ENCODE data around the gene DMD. TPM values are rescaled to one million over a fixed set of nuclear protein-coding genes. Genes with fewer than 3 reads are reported as not detected.

DMD gene
- total RNA-seq, 1 donor from 2014 or later, result 116 TPM

DNA sequence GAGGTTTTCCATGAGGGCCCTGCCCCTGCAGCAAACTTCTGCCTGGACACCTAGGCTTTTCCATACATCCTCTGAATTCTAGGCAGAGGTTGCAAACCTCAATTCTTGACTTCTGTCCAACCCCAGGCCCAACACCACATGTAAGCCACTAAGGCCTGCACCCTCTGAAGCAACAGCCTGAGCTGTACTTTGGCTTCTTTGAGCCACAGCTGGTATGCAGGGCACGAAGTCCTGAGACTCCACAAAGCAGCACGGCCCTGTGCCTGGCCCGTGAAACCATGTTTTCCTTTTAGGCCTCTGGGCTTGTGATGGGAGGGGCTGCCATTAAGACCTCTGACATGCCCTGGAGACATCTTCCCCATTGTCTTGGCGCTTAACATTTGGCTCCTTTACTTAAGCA lies 1411.1 kb downstream of the DMD start:
- ATAC-seq (no peak), DNase-seq (ENCODE audit: missing footprints) (no peak)
- intact Hi-C loops (cut with DNase I), result no loop called here

DNA sequence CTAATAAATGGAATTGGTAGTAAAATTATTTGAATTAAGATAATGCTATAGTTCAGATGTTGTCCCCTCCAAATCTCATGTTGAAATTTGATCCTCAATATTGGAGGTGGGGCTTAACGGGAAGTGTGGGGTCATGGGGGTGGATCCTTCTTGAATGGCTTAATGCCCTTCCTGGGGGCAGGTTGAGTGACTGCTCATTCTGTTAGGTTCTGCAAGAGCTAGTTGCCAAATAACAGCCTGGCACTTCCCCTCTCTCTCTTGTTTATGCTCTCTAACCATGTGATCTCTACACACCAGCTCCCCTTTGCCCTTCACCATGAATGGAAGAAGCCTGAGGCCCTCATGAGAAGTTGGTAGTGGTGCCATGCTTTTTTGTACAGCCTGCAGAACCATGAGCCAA lies 1414.7 kb downstream of the DMD start:
- ATAC-seq, result no peak
- no peak for DNase-seq (ENCODE audit: missing footprints)
- intact Hi-C loops (cut with DNase I), result no loop called here

DNA sequence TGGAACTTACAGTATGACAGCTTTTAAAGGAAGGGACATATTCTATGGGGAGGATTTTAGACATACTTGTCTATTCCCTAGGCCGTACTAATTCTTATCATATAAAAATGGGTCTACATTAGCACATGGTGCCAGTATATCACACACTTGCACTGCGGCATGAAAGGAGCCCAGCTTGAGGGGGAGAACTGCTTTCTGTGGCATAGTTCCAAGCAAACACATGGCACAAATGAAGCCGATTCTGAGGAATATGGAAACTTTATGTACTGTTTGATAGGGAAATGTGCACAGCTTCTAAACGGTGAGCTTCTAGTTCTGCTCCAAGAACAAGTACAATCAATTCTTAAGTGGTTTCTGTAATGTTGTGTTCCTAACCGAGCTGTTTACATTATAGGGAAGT lies 1463.9 kb downstream of the DMD start:
- intact Hi-C loops (cut with DNase I), result no loop called here
- ATAC-seq (no peak), DNase-seq (ENCODE audit: missing footprints) (no peak)

DNA sequence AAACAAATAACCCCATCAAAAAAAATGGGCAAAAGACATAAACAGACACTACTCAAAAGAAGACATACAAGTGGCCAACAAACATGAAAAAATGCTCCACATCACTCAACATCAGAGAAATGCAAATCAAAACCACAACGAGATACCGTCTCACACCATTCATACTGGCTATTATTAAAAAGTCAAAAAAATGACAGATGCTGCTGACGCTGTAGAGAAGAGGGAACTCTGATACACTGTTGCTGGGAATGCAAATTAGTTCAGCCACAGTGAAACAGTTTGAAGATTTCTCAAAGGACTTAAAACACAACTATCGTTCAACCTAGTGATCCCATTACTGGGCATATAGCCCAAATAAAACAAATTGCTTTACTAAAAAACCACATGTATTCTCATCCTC lies 1468.3 kb downstream of the DMD start:
- intact Hi-C loops (cut with DNase I), result no loop called here

DNA sequence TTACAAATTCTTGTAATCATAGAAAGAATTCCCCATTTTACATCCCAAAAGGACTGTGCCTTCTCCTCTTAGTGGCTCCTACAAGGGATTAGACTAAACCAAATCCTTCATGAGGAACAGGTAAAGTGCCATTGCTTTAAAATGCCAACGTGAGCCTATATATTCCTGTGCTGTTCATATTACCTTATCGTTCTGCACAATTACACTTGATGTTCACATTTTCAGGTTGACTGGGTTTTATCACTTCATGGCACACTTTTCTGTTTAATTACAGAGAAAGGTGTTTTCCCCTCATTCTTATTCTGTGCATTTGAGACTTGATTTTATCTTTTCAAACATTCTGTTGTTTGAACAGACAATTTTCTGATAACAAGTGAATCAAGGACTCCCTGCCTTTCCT lies 1493.9 kb downstream of the DMD start:
- no peak for ATAC-seq
- DNase-seq (ENCODE audit: missing footprints), result no peak
- intact Hi-C loops (cut with DNase I), result no loop called here

More for the DNA sequence above, 1468.3 kb downstream of the DMD start:
- DNase-seq (ENCODE audit: missing footprints), result no peak
- ATAC-seq, result no peak

DNA sequence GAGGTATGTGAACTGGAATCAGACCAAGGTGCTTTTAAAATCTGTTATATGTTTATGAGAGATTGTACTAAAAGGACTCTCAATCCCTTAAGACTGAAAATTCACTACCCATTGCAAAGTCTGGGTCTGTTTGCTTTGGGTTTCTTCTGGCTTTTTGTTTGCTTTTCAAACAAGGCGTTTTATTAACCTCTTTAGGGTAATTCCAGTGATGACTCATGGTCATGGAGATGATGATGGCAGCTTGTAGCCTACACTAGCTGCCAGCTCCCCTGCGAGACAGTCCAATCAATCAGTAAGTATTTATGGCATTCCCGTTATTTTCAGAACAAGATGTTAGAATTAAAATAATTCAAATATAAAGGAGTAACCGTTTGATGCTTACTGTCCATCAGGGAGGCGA lies 1495.7 kb downstream of the DMD start:
- intact Hi-C loops (cut with DNase I), result no loop called here
- DNase-seq (ENCODE audit: missing footprints), result no peak
- ATAC-seq, result no peak

GRCh38 chrX:31714797-31715196 lies 1496.6 kb downstream of the DMD start:
- DNase-seq (ENCODE audit: missing footprints) (no peak), ATAC-seq (no peak)
- intact Hi-C loops (cut with DNase I), result no loop called here

DNA sequence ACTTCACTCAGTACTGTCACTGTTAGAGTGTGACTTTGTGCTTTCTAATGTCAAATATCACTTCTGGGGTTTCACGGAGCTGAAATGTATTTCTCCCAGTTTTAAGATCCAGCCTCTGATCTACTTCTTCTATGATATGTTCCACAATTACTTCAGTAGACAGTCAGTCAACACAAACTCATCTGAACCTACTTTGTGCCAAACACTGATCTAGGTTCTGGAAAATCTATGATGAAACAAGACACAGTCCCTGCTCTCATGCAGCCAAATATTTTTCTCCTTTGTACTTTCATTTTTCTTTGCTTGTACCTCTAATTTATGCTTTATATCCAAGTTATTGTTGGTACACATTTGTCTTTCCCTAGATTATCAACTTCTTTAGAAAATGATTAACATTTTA lies 1498.2 kb downstream of the DMD start:
- DNase-seq (ENCODE audit: missing footprints) (no peak), ATAC-seq (no peak)
- intact Hi-C loops (cut with DNase I), result no loop called here

- no peak for ATAC-seq
- intact Hi-C loops (cut with DNase I), result no loop called here
- DNase-seq (ENCODE audit: missing footprints), result no peak
These were observed 1500.2 kb downstream of the DMD start for GRCh38 chrX:31711166-31711565.

DNA sequence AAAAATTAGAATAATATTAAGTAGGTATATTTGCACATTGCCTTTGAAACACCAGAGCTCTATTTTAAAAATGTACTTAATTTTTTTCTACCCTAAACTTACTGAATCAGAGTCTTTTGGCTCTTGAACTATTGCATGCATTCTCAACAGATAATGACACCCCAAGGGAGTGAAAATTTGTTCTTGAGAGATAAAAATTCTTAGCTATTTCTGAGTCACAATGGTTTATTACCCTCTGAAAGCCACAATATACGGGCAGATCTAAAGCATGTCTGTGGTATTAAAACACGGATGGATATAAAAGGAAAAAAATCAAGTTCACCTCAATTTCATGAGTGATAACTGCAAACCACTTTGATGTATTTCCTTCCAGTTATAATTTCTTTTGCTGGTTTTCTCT lies 1503.2 kb downstream of the DMD start:
- no peak for DNase-seq (ENCODE audit: missing footprints)
- intact Hi-C loops (cut with DNase I), result no loop called here
- ATAC-seq, result no peak

DNA sequence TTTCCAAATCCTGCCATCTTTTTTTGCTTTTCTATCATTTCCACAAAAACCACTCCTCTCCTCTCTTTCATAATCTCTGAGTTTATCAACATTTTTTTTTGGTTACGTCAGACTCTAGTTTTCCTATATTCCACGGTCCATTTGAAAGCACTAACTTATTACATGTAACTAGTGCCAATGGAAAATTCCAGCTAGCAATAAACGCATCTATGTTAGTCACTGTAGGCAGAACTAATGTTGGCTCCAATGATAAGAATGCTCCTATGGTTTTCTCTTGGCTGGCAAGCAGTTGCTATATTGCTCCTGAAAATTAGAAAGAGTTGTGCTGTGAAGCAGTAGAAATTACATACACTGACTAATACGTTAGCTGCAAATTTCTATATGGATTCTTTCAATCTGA lies 1504.9 kb downstream of the DMD start:
- ATAC-seq (no peak), DNase-seq (ENCODE audit: missing footprints) (no peak)
- intact Hi-C loops (cut with DNase I), result no loop called here

DNA sequence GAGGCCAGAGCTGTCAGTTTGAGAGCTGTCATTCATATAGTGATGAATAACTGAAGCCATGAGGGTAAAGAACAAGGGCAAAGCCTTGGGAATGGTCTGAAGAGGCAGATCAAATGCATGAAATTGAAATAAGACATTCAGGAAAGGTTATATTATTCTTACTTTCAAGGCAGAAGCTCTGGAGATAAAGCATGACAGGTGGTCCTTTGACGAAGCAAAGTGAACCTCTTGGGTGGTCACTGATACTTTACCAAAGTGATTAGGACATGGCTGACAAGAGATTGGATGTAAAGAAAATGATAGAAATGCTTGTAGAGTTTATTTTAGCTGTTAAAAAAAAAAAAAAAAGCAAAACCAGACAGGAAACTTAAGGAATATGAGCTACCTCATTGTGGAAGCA lies 1505.5 kb downstream of the DMD start:
- intact Hi-C loops (cut with DNase I), result no loop called here
- no peak for ATAC-seq
- DNase-seq (ENCODE audit: missing footprints), result no peak

DNA sequence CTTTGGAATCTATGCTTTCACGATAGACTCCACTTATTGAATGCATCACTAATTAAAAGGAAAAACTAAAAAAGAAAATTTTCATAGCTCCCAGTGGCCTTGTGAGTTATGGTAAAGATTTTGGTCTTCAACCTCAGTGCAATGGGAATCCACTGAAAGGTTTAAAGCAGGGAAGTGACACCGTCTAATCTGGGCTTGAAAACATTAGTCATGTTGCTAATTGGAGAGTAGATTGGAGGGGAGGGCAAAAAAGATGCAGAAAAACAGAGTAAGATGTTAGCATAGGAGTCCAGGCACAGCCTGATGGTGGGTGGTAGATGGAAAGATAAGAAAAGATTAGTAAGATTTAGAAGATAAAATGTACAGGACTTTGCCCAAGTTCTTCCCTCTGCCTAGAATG lies 1506.4 kb downstream of the DMD start:
- intact Hi-C loops (cut with DNase I), result no loop called here
- ATAC-seq, result no peak
- no peak for DNase-seq (ENCODE audit: missing footprints)

GRCh38 chrX:31702222-31702621 lies 1509.1 kb downstream of the DMD start:
- intact Hi-C loops (cut with DNase I), result no loop called here
- DNase-seq (ENCODE audit: missing footprints) (no peak), ATAC-seq (no peak)

- intact Hi-C loops (cut with DNase I), result no loop called here
- DNase-seq (ENCODE audit: missing footprints) (no peak), ATAC-seq (no peak)
These were observed 1513.9 kb downstream of the DMD start for GRCh38 chrX:31697294-31697916.

- ATAC-seq (no peak), DNase-seq (ENCODE audit: missing footprints) (no peak)
- intact Hi-C loops (cut with DNase I), result no loop called here
These were observed 1531.5 kb downstream of the DMD start for GRCh38 chrX:31679861-31680260.

DNA sequence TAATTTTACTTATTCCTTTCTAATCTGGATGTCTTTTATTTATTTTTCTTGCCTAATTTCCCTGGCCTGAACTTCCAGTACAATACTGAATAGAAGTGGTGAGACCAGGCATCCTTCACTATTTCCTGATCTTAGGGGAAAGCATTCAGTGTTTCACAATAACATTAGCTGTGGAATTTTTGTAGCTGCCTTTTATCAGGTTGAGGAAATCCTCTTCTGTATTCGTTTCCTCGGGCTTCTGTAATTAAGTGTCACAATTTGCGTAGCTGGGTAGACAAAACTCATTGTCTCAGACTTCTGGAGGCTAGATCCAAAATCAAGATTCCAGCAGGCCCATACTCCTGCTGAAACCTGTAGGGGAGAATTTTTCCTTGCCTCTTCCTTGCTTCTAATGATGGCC lies 1541.1 kb downstream of the DMD start:
- intact Hi-C loops (cut with DNase I), result no loop called here
- no peak for ATAC-seq
- no peak for DNase-seq (ENCODE audit: missing footprints)

GRCh38 chrX:31665454-31665853 lies 1545.9 kb downstream of the DMD start:
- intact Hi-C loops (cut with DNase I), result loop anchor here (10.0 kb wide), 1 partner anchor 451 kb away; no protein-coding TSS in a partner anchor
- ATAC-seq (no peak), DNase-seq (ENCODE audit: missing footprints) (no peak)

DNA sequence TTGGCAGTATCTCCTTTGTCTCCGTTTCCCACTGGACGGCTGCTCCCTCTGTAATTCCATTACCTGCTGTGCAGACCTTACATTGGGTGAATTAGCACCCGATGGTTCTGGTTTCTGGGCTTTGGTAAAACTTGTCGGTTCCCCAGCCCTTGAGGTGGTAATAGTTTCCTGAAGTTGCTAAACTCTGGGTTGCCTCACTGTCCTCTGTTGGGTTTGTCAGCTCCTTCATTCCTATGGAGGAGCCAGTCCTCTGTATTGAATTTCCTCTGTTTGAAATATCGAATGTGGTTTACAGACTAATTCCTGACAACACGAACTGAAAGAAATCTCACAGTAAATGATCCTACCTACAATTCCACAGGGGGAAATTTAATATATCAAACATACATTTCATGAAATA lies 1548.2 kb downstream of the DMD start:
- DNase-seq (ENCODE audit: missing footprints) (no peak), ATAC-seq (no peak)
- intact Hi-C loops (cut with DNase I), result loop anchor here (10.0 kb wide), 1 partner anchor 448 kb away; no protein-coding TSS in a partner anchor

GRCh38 chrX:31661280-31661810 lies 1550.0 kb downstream of the DMD start:
- DNase-seq (ENCODE audit: missing footprints), result no peak
- intact Hi-C loops (cut with DNase I), result loop anchor here (10.0 kb wide), 1 partner anchor 447 kb away; no protein-coding TSS in a partner anchor
- no peak for ATAC-seq

GRCh38 chrX:31658360-31658759 lies 1553.0 kb downstream of the DMD start:
- intact Hi-C loops (cut with DNase I), result loop anchor here (5.0 kb wide), 1 partner anchor 621 kb away; no protein-coding TSS in a partner anchor
- DNase-seq (ENCODE audit: missing footprints) (no peak), ATAC-seq (no peak)
